Measurements from ENCODE around the gene ROR2. TPM values are rescaled to one million over a fixed set of nuclear protein-coding genes. Genes with fewer than 3 reads are reported as not detected.

The ROR2 gene
- total RNA-seq, 4 donors from 2014 or later: 6.3 to 32.2 (median 15.1) TPM

DNA sequence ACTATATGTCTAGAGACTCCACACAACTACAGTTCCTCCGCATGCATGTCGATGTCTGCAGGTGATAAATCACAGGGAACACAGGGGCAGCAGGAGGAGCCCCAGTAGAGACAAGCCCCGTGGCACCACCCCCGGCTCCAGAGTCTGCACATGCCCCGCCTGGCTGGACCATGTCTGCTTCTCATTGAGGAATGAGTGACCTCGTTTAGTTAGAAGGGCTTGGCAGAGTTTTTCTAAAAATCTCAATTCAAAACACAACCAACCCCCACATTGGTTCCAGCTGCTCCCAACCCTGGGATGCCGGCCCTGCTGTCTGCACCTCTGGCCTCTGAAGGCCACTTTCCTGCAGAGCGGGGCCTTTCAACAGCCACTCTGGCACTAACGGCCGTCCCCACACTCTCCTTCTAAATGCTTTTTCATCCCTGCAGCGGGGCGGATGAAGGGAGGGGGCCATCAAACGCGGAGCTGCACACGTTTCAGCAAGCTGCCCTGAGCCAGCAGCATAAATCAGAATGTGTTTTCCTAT is 106.3 kb downstream of the ROR2 start:
- DNase-seq (ENCODE audit: low spot score) (no peak), ATAC-seq (ENCODE audit: low FRiP score) (peak; percentile 38)
- TF ChIP-seq CTCF (IDR thresholded peaks at IDR 0.05): no peak

DNA sequence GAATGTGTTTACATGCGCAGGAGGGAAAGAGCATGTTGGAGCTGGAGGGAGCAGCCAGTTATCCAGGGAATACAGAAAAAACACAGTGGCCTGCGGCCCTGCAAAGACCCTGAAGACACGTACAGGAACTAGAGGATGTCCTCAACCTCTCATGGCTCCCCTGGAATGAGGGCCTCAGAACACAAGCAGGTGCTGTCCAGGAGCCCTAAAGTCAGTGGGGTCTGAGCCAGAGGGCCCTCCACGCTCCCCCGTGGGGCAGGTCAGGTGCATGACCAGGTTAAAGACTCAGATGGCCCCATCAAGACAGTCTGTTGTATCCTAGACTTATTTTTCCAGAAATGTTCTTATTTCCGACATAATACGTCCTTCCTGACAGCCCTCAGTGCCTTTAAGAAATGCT is 106.9 kb downstream of the ROR2 start:
- no peak for DNase-seq (ENCODE audit: low spot score)
- TF ChIP-seq CTCF (IDR thresholded peaks at IDR 0.05): no peak
- no peak for ATAC-seq (ENCODE audit: low FRiP score)

DNA sequence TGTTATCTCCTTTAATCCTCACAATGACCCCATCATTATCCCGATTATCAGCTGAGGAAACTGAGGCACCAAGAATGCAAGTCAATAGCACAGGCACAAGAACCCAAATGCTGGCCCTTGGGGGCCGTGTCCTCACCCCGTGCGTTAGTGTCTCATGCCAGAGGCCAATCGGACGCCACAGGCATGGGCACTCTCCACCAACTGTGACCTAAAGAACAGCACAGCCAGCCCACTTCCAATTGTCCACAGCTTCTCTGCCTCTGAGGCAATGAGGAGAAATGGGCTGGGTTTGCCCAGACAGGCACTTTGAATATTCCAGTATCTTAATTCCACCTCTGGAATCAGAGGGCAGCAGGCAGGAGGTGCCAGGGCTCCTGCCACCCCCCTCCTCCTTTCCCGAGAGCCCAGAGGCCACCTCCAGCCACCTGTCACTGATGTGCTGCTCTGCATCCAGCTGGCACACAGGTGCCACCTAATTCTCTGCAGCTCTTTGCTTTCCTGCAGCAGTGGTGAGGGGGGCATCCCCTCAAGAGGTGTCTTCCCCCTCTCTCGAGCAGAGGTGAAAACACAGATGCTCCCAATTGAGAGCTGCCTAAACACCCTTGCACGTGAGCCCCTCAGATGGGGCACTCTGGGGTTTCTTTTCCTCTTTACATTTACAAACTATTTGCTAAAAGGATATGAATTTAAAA is 107.5 kb downstream of the ROR2 start:
- ATAC-seq (ENCODE audit: low FRiP score) (no peak), DNase-seq (ENCODE audit: low spot score) (no peak)
- TF ChIP-seq CTCF (IDR thresholded peaks at IDR 0.05): no peak

- ATAC-seq (ENCODE audit: low FRiP score) (no peak), DNase-seq (ENCODE audit: low spot score) (no peak)
- no peak for TF ChIP-seq CTCF (IDR thresholded peaks at IDR 0.05)
These were observed 108.4 kb downstream of the ROR2 start for GRCh38 chr9:91841591-91841990.

GRCh38 chr9:91840882-91841281 is 109.1 kb downstream of the ROR2 start:
- ATAC-seq (ENCODE audit: low FRiP score) (no peak), DNase-seq (ENCODE audit: low spot score) (no peak)
- TF ChIP-seq CTCF (IDR thresholded peaks at IDR 0.05): no peak

GRCh38 chr9:91840469-91840868 is 109.6 kb downstream of the ROR2 start:
- DNase-seq (ENCODE audit: low spot score): no peak
- ATAC-seq (ENCODE audit: low FRiP score): no peak
- no peak for TF ChIP-seq CTCF (IDR thresholded peaks at IDR 0.05)

- no peak for TF ChIP-seq CTCF (IDR thresholded peaks at IDR 0.05)
- DNase-seq (ENCODE audit: low spot score) (no peak), ATAC-seq (ENCODE audit: low FRiP score) (no peak)
These were observed 110.0 kb downstream of the ROR2 start for GRCh38 chr9:91839926-91840465.

Data from omental fat pad (tissue), 4 donors.